Measurements from ENCODE around the gene USP50.
"Not testable (repeated sequence)": the region's sequence is repeated elsewhere in the genome, so short reads cannot be mapped to it uniquely, and the experiment has no call there.

The USP50 gene

GRCh38 chr15:50506121-50506520 is 40.3 kb downstream of the USP50 start:
- Histone ChIP-seq H3K27me3 (no peaks in the 10 kb centered on the region), H3K36me3 (peaks cover 23% of the 10 kb centered on the region), H3K4me1 (ENCODE audit: control insufficient read depth in 1 of 2, insufficient read depth in 1 of 2, low read depth in 1 of 2, low read length in 1 of 2) (peaks cover 0 to 6% of the 10 kb centered on the region in 2 experiments), H3K4me3 (ENCODE audit: low read depth in 1 of 2, low read length in 1 of 2) (no peak overlapping the region), H3K27ac (no peak overlapping the region), H3K9me3 (no peaks in the 10 kb centered on the region)
- TF ChIP-seq, protein P1, sequence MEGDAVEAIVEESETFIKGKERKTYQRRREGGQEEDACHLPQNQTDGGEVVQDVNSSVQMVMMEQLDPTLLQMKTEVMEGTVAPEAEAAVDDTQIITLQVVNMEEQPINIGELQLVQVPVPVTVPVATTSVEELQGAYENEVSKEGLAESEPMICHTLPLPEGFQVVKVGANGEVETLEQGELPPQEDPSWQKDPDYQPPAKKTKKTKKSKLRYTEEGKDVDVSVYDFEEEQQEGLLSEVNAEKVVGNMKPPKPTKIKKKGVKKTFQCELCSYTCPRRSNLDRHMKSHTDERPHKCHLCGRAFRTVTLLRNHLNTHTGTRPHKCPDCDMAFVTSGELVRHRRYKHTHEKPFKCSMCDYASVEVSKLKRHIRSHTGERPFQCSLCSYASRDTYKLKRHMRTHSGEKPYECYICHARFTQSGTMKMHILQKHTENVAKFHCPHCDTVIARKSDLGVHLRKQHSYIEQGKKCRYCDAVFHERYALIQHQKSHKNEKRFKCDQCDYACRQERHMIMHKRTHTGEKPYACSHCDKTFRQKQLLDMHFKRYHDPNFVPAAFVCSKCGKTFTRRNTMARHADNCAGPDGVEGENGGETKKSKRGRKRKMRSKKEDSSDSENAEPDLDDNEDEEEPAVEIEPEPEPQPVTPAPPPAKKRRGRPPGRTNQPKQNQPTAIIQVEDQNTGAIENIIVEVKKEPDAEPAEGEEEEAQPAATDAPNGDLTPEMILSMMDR (IDR thresholded peaks at IDR 0.05), result no peak

GRCh38 chr15:50505656-50506055 is 40.8 kb downstream of the USP50 start:
- H3K9me3 ChIP-seq; H3K4me1 ChIP-seq (ENCODE audit: control insufficient read depth in 1 of 2, insufficient read depth in 1 of 2, low read depth in 1 of 2, low read length in 1 of 2); H3K4me3 ChIP-seq (ENCODE audit: low read depth in 1 of 2, low read length in 1 of 2); H3K27ac ChIP-seq; H3K27me3 ChIP-seq: not testable (repeated sequence)
- peaks cover 28% of the 10 kb centered on the region for H3K36me3 ChIP-seq

GRCh38 chr15:50503144-50503543 is 43.3 kb downstream of the USP50 start:
- H3K4me1 ChIP-seq (ENCODE audit: control insufficient read depth in 1 of 2, insufficient read depth in 1 of 2, low read depth in 1 of 2, low read length in 1 of 2), result peaks cover 0 to 6% of the 10 kb centered on the region in 2 experiments
- H3K36me3 ChIP-seq, result peaks cover 53% of the 10 kb centered on the region
- H3K27ac ChIP-seq, result no peak overlapping the region
- TF ChIP-seq, protein P1 (IDR thresholded peaks at IDR 0.05), result no peak
- H3K27me3 ChIP-seq, result no peaks in the 10 kb centered on the region
- no peak overlapping the region for H3K4me3 ChIP-seq (ENCODE audit: low read depth in 1 of 2, low read length in 1 of 2)
- no peaks in the 10 kb centered on the region for H3K9me3 ChIP-seq

GRCh38 chr15:50501815-50502214 is 44.7 kb downstream of the USP50 start:
- TF ChIP-seq, protein P1 (IDR thresholded peaks at IDR 0.05), result no peak

GRCh38 chr15:50500352-50500751 is 46.1 kb downstream of the USP50 start:
- Histone ChIP-seq H3K9me3 (no peaks in the 10 kb centered on the region), H3K4me3 (ENCODE audit: low read depth in 1 of 2, low read length in 1 of 2) (no peak overlapping the region), H3K4me1 (ENCODE audit: control insufficient read depth in 1 of 2, insufficient read depth in 1 of 2, low read depth in 1 of 2, low read length in 1 of 2) (peaks cover 0 to 6% of the 10 kb centered on the region in 2 experiments), H3K36me3 (peaks cover 81% of the 10 kb centered on the region), H3K27ac (no peak overlapping the region), H3K27me3 (no peaks in the 10 kb centered on the region)
- TF ChIP-seq, protein P1 (IDR thresholded peaks at IDR 0.05), result no peak

More at GRCh38 chr15:50501815-50502214, 44.7 kb downstream of the USP50 start:
- H3K27ac ChIP-seq, result no peak overlapping the region
- no peaks in the 10 kb centered on the region for H3K9me3 ChIP-seq
- no peak overlapping the region for H3K4me3 ChIP-seq (ENCODE audit: low read depth in 1 of 2, low read length in 1 of 2)
- peaks cover 66% of the 10 kb centered on the region for H3K36me3 ChIP-seq
- no peaks in the 10 kb centered on the region for H3K27me3 ChIP-seq
- peaks cover 0 to 6% of the 10 kb centered on the region in 2 experiments for H3K4me1 ChIP-seq (ENCODE audit: control insufficient read depth in 1 of 2, insufficient read depth in 1 of 2, low read depth in 1 of 2, low read length in 1 of 2)

DNA sequence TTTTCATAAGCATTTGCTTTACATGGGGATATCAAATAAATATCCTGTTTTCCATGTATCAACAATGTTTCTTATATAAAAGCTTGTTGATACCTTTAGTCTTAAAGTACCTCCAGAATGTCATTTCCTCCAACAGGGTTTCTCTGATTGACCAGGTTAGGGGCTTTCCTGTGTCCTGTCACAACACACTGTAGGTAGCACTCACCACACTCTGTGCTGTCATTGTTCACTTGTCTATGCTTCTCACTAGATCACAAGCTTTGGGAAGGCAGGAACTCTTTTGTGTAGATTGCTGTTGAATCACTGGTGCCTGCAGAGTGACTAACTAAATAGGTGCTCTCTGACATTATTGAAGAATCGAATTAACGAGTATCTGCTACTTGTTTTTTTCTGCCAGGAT is 49.8 kb downstream of the USP50 start:
- H3K36me3 ChIP-seq, result peaks cover 99% of the 10 kb centered on the region
- H3K4me1 ChIP-seq (ENCODE audit: control insufficient read depth in 1 of 2, insufficient read depth in 1 of 2, low read depth in 1 of 2, low read length in 1 of 2), result no peaks in the 10 kb centered on the region
- no peak overlapping the region for H3K27ac ChIP-seq
- no peaks in the 10 kb centered on the region for H3K9me3 ChIP-seq
- no peak overlapping the region for H3K4me3 ChIP-seq (ENCODE audit: low read depth in 1 of 2, low read length in 1 of 2)
- TF ChIP-seq, protein P1 (IDR thresholded peaks at IDR 0.05), result no peak
- H3K27me3 ChIP-seq, result no peaks in the 10 kb centered on the region

DNA sequence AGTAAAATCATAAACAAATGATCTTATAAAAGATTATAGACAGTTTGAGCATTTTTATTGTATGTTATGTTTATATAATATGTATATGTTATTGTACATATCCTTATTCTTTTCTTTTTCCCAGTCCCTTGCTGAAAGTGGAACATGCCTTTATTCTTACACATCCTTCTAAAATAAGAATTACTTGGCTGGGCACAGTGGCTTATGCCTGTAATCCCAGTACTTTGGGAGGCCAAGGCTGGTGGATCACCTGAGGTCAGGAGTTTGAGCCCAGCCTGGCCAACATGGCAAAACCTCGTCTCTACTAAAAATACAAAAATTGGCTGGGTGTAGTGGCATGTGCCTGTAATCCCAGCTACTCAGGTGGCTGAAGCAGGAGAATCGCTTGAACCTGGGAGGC is 51.9 kb downstream of the USP50 start:
- not testable (repeated sequence) for H3K27ac ChIP-seq; H3K9me3 ChIP-seq; H3K4me1 ChIP-seq (ENCODE audit: control insufficient read depth in 1 of 2, insufficient read depth in 1 of 2, low read depth in 1 of 2, low read length in 1 of 2); H3K27me3 ChIP-seq; H3K4me3 ChIP-seq (ENCODE audit: low read depth in 1 of 2, low read length in 1 of 2)
- peaks cover 100% of the 10 kb centered on the region for H3K36me3 ChIP-seq
